Hepatic stellate cell (primary cell): ENCODE measurements around the gene VSTM4.

ENCODE experiments used
- DNase-seq: peaks from one replicate; pipeline ENCODE4 v3.0.0; 2011; ENCODE audit warnings: low spot score

VSTM4 gene

GRCh38 chr10:49141541-49142332 lies 26.4 kb upstream of the VSTM4 start:
- no peak for DNase-seq

- no peak for DNase-seq
Measured at GRCh38 chr10:49140304-49141177, 25.2 kb upstream of the VSTM4 start.

GRCh38 chr10:49139846-49140195 lies 24.5 kb upstream of the VSTM4 start:
- peak; percentile 76 for DNase-seq

GRCh38 chr10:49139028-49139845 lies 23.9 kb upstream of the VSTM4 start:
- DNase-seq, result peak; percentile 58

- no peak for DNase-seq
Measured at GRCh38 chr10:49138361-49138891, 23.1 kb upstream of the VSTM4 start.

GRCh38 chr10:49136525-49136924 lies 21.2 kb upstream of the VSTM4 start:
- DNase-seq, result no peak

- no peak for DNase-seq
Measured at GRCh38 chr10:49135575-49136313, 20.4 kb upstream of the VSTM4 start.

- DNase-seq, result no peak
Measured at GRCh38 chr10:49134327-49134726, 19.0 kb upstream of the VSTM4 start.

GRCh38 chr10:49133706-49134248 lies 18.5 kb upstream of the VSTM4 start, which contains the start of gene FAM170B:
Gene FAM170B, minus strand, starts transcription at chr10:49134021. Its CDS starts 103 bp downstream, at chr10:49133918.
- no peak for DNase-seq

GRCh38 chr10:49132362-49132737 lies 17.0 kb upstream of the VSTM4 start:
- no peak for DNase-seq

- no peak for DNase-seq
Measured at GRCh38 chr10:49131507-49132361, 16.4 kb upstream of the VSTM4 start.

GRCh38 chr10:49129376-49129775 lies 14.1 kb upstream of the VSTM4 start:
- DNase-seq, result no peak

GRCh38 chr10:49128854-49129253 lies 13.5 kb upstream of the VSTM4 start:
- DNase-seq, result no peak

- DNase-seq, result no peak
Measured at GRCh38 chr10:49123981-49124950, 8.9 kb upstream of the VSTM4 start.

GRCh38 chr10:49120911-49121310 lies 5.6 kb upstream of the VSTM4 start:
- DNase-seq, result no peak

- DNase-seq, result no peak
Measured at GRCh38 chr10:49119746-49120145, 4.4 kb upstream of the VSTM4 start.

GRCh38 chr10:49118430-49119074 lies 3.2 kb upstream of the VSTM4 start:
- no peak for DNase-seq

GRCh38 chr10:49117376-49118070 lies 2.2 kb upstream of the VSTM4 start:
- no peak for DNase-seq
